ENCODE measurements around the gene POLDIP2.

DNA sequence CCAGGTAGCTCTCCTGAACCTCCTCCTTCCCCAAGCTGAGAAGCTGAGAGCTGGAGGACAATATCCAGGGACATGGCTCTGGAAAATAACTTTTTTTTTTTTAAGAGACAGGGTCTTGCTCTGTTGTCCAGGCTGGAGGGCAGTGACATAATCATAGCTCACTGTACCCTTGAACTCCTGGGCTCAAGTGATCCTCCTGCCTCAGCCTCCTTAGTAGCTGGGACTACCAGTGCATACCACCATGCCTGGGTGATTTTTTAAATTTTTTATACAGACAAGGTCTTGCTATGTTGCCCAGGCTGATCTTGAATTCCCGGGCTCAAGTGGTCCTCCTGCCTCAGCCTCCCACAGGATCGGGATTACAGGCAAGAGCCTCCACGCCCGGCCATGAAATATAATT, 42.5 kb upstream of the POLDIP2 start:
- TF ChIP-seq, protein P1, sequence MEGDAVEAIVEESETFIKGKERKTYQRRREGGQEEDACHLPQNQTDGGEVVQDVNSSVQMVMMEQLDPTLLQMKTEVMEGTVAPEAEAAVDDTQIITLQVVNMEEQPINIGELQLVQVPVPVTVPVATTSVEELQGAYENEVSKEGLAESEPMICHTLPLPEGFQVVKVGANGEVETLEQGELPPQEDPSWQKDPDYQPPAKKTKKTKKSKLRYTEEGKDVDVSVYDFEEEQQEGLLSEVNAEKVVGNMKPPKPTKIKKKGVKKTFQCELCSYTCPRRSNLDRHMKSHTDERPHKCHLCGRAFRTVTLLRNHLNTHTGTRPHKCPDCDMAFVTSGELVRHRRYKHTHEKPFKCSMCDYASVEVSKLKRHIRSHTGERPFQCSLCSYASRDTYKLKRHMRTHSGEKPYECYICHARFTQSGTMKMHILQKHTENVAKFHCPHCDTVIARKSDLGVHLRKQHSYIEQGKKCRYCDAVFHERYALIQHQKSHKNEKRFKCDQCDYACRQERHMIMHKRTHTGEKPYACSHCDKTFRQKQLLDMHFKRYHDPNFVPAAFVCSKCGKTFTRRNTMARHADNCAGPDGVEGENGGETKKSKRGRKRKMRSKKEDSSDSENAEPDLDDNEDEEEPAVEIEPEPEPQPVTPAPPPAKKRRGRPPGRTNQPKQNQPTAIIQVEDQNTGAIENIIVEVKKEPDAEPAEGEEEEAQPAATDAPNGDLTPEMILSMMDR (CRISPR knock-in tag; IDR thresholded peaks at IDR 0.05): no peak
- TF ChIP-seq SRF (IDR thresholded peaks at IDR 0.05; ENCODE audit: low read depth, low read length): no peak
- TF ChIP-seq ETV6 (CRISPR knock-in tag; conservative IDR thresholded peaks at IDR 0.05): no peak
